Spleen (tissue), 7 donors: ENCODE data around the gene ADAMTS5.

Experiments
- CTCF ChIP-seq, 11 experiments: fragments of 200-600 bp in 7 of 11; fragments of 450-650 bp in 4 of 11; sonication (generic) in 4 of 11; IDR thresholded peaks in 8 of 11; conservative IDR thresholded peaks in 3 of 11; 1 replicate in 7 of 11; 2 replicates in 4 of 11; pipeline versions ENCODE4 v1.4.0 to v1.8.0; 2016 to 2021; ENCODE audit warnings: antibody characterized with exemption in 11 of 11, inconsistent platforms in 4 of 11, mild to moderate bottlenecking in 1 of 11
- POLR2A ChIP-seq, 3 donors: fragments of 450-650 bp; IDR thresholded peaks; one replicate each; pipeline ENCODE4 v1.5.1; 2017; ENCODE audit warnings: antibody characterized with exemption in 3 of 3, mild to moderate bottlenecking in 1 of 3
- donor health status: DM: no; HTN: no; CAD: no; lungs with moderate emphysema.
- donor health status: DM: no; HTN: no; CAD: no.
- donor health status: DM: no; HTN: no; CAD: no.

- TF ChIP-seq POLR2A (IDR thresholded peaks at IDR 0.05) (no peak), CTCF (IDR thresholded peaks at IDR 0.05 in 8 of 11, conservative IDR thresholded peaks at IDR 0.05 in 3 of 11) (no peak)
These were observed 83.1 kb downstream of the ADAMTS5 start for GRCh38 chr21:26883768-26884167.
